ENCODE measurements around the gene KAZN.

Gene KAZN

GRCh38 chr1:14983277-14983676 is 384.8 kb downstream of the KAZN start:
- DNase-seq (ENCODE audit: low spot score) = no peak

- DNase-seq (ENCODE audit: low spot score) = no peak
Observed at GRCh38 chr1:14986168-14986567, 387.7 kb downstream of the KAZN start.

DNA sequence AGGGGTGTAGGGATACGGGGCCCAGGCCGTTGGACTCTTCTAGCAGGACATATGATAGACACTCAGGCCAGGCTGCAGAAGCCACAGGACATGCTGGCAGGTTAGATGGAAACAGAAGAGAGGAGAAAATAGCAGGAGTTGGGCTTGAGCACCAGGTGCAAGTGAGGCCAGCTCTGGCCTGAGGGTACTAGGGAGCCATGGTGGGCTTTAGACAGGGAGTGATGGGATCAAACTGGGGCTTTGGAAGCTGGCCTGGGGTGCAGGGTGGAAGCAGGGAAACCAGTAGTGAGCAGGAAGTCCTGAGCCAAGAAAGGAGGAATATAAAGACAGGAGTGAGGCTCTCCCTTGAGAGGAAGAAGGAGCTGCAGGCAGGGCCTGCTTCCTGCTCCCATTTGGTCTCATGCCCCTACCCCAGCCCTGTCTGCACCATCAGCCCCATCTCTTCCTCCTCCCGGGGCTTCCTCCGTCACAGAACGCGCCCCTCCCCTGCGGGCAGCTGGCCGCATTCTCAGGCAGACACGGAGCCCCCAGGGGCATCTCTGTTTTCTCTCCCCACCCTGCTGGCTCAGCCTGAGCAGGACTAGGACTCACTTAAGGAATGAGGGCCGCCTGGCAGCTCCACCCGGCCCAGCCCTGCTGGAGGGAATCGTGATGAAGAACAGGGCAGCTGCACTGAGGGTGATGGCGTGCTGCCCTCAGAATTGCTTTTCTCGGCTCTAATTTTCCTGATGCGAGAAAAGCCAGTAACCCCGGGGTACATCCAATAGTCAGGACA is 389.5 kb downstream of the KAZN start:
- no peak for DNase-seq (ENCODE audit: low spot score)

DNA sequence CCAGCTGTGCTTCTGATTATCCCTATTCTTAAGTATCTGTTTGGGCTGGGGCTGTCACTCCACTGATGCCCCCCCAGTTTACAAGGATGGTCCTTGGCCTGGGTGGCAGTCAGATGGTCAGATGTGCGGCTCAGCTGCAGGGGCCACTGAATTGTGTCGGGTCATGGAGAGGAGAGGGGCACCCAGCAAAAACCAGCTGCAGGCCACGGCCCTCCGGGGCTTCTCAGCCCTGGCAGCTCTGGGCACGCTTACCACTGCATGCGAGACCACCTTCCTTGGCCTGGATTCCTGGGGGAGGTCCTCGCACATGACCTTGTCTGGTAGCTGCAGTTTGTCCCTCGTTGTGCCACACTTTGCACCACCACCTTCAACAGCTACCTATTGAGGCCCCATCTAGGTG is 390.2 kb downstream of the KAZN start:
- no peak for DNase-seq (ENCODE audit: low spot score)

DNA sequence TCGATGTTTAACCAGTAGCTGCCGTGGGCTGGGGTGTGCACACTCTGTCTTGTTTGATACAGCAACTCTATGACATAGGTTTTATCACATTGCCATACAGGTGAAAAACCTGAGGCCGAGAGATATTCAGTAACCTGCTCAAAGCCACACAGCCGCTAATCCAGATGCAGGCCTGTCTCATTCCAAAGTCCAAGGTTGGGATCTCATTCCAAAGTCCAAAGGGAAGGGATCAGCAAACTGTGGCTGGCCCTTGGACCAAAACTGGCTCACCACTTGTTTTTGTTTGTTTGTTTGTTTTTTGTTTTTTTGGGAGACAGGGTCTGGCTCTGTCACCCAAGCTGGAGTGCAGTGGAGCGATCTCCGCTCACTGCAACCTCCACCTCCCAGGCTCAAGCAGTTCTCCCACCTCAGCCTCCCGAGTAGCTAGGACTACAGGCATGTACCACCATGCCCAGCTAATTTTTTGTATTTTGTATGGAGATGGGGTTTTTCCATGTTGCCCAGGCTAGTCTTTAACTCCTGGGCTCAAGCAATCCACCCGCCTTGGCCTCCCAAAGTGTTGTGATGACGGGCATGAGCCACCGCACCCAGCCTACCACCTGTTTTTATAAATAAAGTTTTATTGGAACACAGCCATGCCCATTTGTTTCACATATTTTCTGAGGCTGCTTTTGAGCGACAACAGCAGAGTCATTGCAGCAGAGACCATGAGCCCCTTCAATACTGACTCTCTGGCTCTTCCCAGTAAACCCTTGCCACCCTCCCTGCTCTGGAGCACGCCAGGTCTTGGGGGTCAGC is 391.6 kb downstream of the KAZN start:
- no peak for DNase-seq (ENCODE audit: low spot score)

- no peak for DNase-seq (ENCODE audit: low spot score)
Observed at GRCh38 chr1:14993414-14993813, 394.9 kb downstream of the KAZN start.

DNA sequence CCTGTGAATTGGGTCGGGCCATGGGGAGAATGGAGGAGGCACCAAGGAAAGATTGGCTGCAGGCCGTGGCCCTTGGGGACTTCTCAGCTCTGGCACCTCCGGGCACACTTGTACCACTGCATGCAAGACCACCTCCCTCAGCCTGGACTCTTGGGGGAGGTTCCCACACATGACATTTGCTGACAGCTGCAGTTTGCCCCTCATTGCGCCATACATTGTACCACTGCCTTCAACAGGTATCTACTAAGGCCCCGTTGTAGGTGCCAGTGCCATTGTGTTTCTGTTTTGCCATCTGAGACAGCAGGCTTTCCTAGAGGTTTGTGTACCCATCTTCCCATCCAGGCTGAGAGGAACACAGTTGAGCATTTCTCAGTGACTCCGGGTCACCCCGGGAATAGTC is 395.7 kb downstream of the KAZN start:
- DNase-seq (ENCODE audit: low spot score) = no peak

GRCh38 chr1:14994841-14995437 is 396.5 kb downstream of the KAZN start:
- DNase-seq (ENCODE audit: low spot score) = no peak

DNA sequence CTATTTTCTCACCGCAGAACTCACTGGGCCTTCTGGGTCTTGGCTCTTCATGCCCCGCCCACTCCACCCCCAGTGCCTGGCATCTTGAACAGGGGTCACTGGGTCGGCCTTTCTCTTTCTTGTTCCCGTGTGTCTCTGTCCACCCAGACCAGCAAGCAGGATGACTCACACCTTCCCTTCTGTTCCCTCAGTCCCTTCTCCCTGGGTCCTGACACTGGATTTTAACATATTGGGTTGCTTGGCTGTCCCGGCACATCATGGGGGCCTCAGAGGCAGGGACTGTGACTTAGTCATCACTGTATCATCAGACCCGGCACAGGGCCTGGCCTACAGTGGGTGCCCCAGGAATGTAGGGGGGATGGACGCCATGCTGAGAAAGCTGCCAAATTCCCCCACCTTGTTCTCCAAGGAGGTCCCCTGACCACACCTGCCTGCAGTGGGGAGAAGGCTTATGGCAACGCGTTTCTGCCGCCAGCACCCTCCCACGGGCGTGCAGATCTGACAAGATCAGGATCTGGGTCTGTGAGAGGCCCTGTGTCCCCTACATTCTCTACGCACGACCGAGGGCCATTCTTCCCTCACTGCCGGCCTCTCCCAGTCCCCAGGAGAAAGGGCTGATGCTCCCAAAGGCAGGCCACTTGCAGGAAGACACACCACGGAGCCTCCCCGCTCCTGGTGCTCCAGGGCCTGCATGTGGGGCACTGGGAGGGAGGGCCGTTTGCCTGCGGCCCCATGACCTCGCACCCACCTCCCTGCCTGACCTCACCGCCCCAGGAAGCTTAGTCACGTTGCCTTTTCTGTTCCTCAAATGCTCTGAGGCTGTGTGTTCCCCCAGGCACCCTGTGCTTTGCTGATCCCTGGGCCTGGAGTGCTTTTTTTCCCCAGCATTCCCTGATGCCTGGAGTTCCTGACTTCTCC is 397.9 kb downstream of the KAZN start:
- DNase-seq (ENCODE audit: low spot score) = no peak

- no peak for DNase-seq (ENCODE audit: low spot score)
Observed at GRCh38 chr1:14997646-14998276, 399.3 kb downstream of the KAZN start.

GRCh38 chr1:14999441-14999840 is 401.0 kb downstream of the KAZN start:
- no peak for DNase-seq (ENCODE audit: low spot score)

GRCh38 chr1:15000030-15000429 is 401.5 kb downstream of the KAZN start:
- DNase-seq (ENCODE audit: low spot score) = no peak

GRCh38 chr1:15000671-15001070 is 402.2 kb downstream of the KAZN start:
- DNase-seq (ENCODE audit: low spot score) = no peak

GRCh38 chr1:15001317-15001915 is 402.9 kb downstream of the KAZN start:
- DNase-seq (ENCODE audit: low spot score) = no peak

DNA sequence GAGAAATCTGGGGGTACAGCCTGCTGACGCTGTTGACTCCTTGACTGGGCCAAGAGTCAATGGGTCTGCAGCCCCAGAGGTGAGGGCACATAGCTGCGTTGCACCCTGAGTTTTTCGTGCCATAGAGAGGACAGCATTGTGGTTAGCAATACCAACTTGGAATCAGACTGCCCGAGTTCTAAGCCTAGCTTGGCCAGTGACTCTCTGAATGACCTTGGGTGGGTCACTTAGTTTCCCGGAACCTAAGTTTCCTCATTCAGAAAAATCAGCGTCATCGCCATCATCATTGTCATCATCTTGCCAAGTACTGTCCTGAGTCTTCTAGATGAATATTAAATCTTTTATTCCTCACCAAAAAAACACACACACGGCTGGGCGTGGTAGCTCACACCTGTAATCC is 403.8 kb downstream of the KAZN start:
- no peak for DNase-seq (ENCODE audit: low spot score)

DNA sequence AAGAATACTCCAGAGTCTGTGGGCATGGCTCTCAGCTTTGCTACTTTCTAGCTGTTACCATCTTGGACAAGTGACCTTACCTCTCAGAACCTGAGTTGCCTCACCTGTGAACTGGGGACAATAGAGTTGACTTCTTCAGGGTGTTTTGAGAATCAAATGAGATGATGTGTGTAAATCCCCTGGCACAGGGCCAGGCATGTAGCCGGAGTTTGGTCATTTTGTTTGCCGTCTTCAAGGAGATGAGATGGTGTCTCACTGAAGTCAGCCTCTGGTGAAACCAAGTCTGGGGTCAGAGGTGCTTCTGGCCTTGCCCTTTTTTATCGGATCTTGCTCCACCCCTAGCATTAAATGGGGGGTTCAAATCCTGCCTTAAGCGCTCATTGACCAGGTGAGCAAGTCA is 405.9 kb downstream of the KAZN start:
- no peak for DNase-seq (ENCODE audit: low spot score)

GRCh38 chr1:15005116-15005515 is 406.6 kb downstream of the KAZN start:
- no peak for DNase-seq (ENCODE audit: low spot score)

DNA sequence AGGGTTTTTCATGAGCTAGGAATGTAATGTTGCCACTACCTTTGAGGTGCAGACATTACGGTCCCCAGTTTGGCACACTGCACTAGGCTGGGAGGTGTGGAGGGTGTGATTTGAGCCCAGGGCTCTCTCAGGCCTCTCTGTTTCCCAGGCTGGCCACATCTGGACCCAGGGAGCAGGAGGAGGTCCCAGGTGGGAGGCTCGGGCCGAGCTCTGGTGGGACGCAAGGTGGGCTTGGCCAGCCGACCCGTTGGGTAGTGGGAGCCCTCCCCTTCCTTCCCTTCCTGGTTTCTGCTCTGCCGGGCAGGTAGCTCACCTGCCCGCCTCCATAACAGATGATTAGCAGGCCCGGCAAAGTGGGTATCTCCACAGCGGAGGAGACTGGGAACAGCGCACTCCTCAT is 408.9 kb downstream of the KAZN start:
- no peak for DNase-seq (ENCODE audit: low spot score)

DNA sequence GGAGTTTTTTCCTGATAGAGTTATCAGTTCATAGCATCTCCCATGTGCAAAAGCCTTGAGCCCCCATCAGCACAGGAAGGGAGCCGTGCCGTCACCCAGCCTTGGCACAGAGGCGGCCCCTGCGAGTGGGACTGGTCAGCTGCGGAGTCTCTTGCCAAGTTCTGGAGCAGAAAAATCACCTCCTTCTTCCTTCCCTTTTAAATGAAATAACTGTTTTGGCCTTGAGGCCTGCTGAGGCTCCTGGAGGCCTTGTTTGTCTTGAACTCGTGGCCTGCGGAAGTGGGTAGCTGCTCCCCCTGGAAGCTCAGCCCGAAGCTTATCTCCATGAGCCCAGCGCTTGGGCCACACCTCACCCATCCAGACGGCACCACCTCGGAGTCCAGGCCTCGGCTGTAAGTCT is 409.4 kb downstream of the KAZN start:
- DNase-seq (ENCODE audit: low spot score) = no peak

- DNase-seq (ENCODE audit: low spot score) = no peak
Observed at GRCh38 chr1:15008783-15009729, 410.6 kb downstream of the KAZN start.
